ENCODE measurements around the gene EFEMP2. TPM values are rescaled to one million over a fixed set of nuclear protein-coding genes. Genes with fewer than 3 reads are reported as not detected.
A peak's percentile ranks its signal among the peaks of the same experiment; 100 is the strongest.

Gene EFEMP2
- total and polyA plus RNA-seq, 2 donors from 2014 or later: 60.0 to 64.2 TPM

DNA sequence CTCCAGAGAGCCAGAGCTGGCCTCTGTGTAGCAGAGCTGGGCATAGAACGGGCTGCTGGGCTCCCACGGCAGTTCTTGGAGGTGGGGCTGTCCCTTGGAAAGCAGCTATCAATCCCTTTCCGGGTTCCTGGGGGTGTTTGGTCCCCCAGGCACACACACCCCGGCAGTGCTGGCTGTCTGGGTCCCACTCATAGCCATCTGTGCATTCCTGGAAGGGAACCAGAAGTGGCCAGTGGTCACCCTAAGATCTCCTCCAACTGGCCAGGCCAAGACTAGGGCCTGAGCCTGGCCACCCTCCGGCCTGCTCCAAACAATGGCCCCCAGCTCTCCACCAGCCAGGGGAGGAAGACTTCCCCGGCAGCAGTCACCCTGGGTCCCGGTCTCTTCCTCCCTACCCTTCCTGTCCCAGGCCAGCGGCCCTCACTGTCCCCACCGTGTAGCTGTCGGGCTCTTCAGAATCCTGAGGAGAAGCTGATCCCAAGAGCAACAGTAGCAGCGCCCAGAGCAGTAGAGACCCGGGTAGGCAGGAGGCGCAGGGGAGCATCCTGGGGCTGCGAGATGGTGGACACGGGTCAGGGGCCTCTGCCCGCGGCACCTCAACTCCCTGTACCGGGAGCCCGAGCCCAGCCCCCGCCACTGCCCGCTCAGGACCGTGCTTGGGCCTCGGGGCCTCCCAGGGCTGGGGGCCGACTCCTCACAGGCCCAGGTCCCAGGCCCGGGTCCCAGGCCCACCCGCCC is 620 bp downstream of the EFEMP2 start:
- H3K27ac ChIP-seq (ENCODE audit: low read depth in 2 of 2, low read length in 2 of 2): peak overlapping the region; percentile 70 to 76
- no peaks in the 10 kb centered on the region for H3K9me3 ChIP-seq (ENCODE audit: control insufficient read depth in 2 of 3, insufficient read depth in 1 of 3, low read length in 3 of 3)
- FAIRE-seq (no peak), DNase-seq (peak in 4 of 5 donors; percentile 31 to 86 (median 42))
- peaks cover 0 to 16% (median 3%) of the 10 kb centered on the region in 3 donors for H3K4me1 ChIP-seq (ENCODE audit: control insufficient read depth in 2 of 3, insufficient read depth in 2 of 3, low read depth in 1 of 3, low read length in 3 of 3)
- no peaks in the 10 kb centered on the region for H3K27me3 ChIP-seq (ENCODE audit: control insufficient read depth, insufficient read depth, low read length)
- H3K4me3 ChIP-seq (ENCODE audit: low read length in 3 of 3): peak overlapping the region; percentile 20 to 50 (median 44)
- peaks cover 0 to 9% (median 2%) of the 10 kb centered on the region in 3 donors for H3K36me3 ChIP-seq (ENCODE audit: control insufficient read depth in 2 of 3, insufficient read depth in 3 of 3, low read length in 3 of 3)
- TF ChIP-seq, protein P1, sequence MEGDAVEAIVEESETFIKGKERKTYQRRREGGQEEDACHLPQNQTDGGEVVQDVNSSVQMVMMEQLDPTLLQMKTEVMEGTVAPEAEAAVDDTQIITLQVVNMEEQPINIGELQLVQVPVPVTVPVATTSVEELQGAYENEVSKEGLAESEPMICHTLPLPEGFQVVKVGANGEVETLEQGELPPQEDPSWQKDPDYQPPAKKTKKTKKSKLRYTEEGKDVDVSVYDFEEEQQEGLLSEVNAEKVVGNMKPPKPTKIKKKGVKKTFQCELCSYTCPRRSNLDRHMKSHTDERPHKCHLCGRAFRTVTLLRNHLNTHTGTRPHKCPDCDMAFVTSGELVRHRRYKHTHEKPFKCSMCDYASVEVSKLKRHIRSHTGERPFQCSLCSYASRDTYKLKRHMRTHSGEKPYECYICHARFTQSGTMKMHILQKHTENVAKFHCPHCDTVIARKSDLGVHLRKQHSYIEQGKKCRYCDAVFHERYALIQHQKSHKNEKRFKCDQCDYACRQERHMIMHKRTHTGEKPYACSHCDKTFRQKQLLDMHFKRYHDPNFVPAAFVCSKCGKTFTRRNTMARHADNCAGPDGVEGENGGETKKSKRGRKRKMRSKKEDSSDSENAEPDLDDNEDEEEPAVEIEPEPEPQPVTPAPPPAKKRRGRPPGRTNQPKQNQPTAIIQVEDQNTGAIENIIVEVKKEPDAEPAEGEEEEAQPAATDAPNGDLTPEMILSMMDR (IDR thresholded peaks at IDR 0.05; ENCODE audit: borderline replicate concordance, extremely low read depth, insufficient read depth): no peak
- intact Hi-C loops (cut with DNase I): no loop called here
- H3K9ac ChIP-seq (ENCODE audit: low read length in 3 of 3): peak overlapping the region in 2 of 3 donors; percentile 73 to 80

DNA sequence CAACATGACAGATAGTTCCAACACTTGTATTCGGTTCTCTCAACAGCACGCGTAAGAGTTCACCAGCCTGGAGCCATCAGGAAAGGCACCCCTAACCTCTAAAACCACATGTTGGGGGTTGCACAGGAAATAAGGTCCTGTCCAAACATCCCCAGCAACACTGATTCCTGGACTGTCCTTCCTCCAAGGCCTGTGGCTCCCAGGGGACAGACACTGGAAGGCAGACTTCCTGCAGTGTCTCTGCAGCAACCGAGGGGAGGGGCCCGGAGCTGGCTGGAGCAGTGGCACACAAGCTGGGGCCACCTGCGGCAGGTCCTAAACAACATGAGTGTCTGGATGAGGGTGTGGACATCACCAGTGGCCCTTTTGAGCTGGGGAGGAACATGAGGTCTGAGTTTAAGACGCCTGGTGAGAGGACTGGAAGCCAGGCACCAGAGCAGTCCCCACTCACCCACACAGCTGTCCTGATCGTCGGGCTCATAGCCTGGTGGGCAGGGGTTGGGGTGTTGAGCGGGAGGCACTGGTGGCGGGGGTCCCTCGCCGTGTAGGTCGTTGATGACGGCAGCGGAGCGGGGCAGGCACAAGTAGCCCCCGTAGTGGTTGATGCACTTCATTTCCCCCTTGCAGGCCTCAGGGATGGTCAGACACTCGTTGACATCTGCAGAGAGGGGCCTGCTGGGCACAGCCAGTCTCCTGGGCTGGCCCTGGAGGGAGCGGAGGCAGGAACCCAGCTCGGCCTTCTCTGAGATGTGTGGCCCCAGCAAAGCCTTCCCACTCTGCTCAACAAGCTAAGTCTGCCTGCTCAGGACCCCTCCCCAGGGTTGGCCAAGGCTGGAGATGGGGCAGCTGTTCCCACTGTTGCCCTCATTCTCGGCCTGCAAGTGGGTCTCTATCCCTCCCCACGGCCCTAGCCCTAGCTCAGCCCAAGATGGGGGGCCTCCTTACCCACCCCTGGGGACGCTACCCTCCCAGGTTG is 1.6 kb downstream of the EFEMP2 start:
- Histone ChIP-seq H3K4me3 (ENCODE audit: low read length in 3 of 3) (peak overlapping the region in 1 of 3 donors; percentile 20), H3K4me1 (ENCODE audit: control insufficient read depth in 2 of 3, insufficient read depth in 2 of 3, low read depth in 1 of 3, low read length in 3 of 3) (peaks cover 0 to 16% (median 3%) of the 10 kb centered on the region in 3 donors), H3K27me3 (ENCODE audit: control insufficient read depth, insufficient read depth, low read length) (no peaks in the 10 kb centered on the region), H3K27ac (ENCODE audit: low read depth in 2 of 2, low read length in 2 of 2) (peak overlapping the region in 1 of 2 donors; percentile 32), H3K36me3 (ENCODE audit: control insufficient read depth in 2 of 3, insufficient read depth in 3 of 3, low read length in 3 of 3) (peaks cover 0 to 15% (median 2%) of the 10 kb centered on the region in 3 donors), H3K9ac (ENCODE audit: low read length in 3 of 3) (peak overlapping the region in 1 of 3 donors; percentile 73), H3K9me3 (ENCODE audit: control insufficient read depth in 2 of 3, insufficient read depth in 1 of 3, low read length in 3 of 3) (no peaks in the 10 kb centered on the region)
- TF ChIP-seq, protein P1 (IDR thresholded peaks at IDR 0.05; ENCODE audit: borderline replicate concordance, extremely low read depth, insufficient read depth): no peak
- FAIRE-seq: no peak
- intact Hi-C loops (cut with DNase I): no loop called here
- peak in 2 of 5 donors; percentile 29 to 90 for DNase-seq

DNA sequence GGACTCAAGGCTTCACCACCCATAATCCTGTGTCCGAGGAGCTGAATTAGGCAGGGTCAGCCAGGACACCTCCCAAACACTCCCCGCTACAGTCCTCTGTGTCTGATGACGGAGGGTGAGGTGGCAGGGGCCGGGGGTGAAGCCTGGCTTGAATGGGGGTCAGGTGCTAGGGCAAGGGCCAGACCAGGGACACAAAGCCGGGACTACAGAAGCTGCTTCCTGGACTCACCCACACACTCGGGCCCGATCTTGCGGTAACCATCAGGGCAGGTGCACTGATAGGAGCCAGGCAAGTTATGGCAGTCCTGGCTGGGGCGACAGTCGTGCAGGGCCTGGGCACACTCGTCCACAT is 2.3 kb downstream of the EFEMP2 start:
- DNase-seq (peak in 1 of 5 donors; percentile 73), FAIRE-seq (no peak)
- intact Hi-C loops (cut with DNase I): no loop called here
- no peak overlapping the region for H3K27ac ChIP-seq (ENCODE audit: low read depth in 2 of 2, low read length in 2 of 2)
- H3K4me1 ChIP-seq (ENCODE audit: control insufficient read depth in 2 of 3, insufficient read depth in 2 of 3, low read depth in 1 of 3, low read length in 3 of 3): peaks cover 0 to 16% (median 3%) of the 10 kb centered on the region in 3 donors
- TF ChIP-seq, protein P1 (IDR thresholded peaks at IDR 0.05; ENCODE audit: borderline replicate concordance, extremely low read depth, insufficient read depth): no peak
- H3K9ac ChIP-seq (ENCODE audit: low read length in 3 of 3): peak overlapping the region in 1 of 3 donors; percentile 1
- peaks cover 0 to 19% (median 5%) of the 10 kb centered on the region in 3 donors for H3K36me3 ChIP-seq (ENCODE audit: control insufficient read depth in 2 of 3, insufficient read depth in 3 of 3, low read length in 3 of 3)
- H3K27me3 ChIP-seq (ENCODE audit: control insufficient read depth, insufficient read depth, low read length): no peaks in the 10 kb centered on the region
- no peaks in the 10 kb centered on the region for H3K9me3 ChIP-seq (ENCODE audit: control insufficient read depth in 2 of 3, insufficient read depth in 1 of 3, low read length in 3 of 3)
- peak overlapping the region in 1 of 3 donors; percentile 20 for H3K4me3 ChIP-seq (ENCODE audit: low read length in 3 of 3)
